HG02938 (cell line): ENCODE data around the gene GNGT1.
A peak's percentile ranks its signal among the peaks of the same experiment; 100 is the strongest.
"Not testable (repeated sequence)": the region's sequence is repeated elsewhere in the genome, so short reads cannot be mapped to it uniquely, and the experiment has no call there.

Source experiments
- ATAC-seq: cut with Tn5 transposase; IDR thresholded peaks from one replicate; pipeline ENCODE4 v1.9.1; 2021; ENCODE audit warnings: mild to moderate bottlenecking, moderate library complexity; ENCODE audit not compliant: unreplicated experiment

Gene GNGT1

DNA sequence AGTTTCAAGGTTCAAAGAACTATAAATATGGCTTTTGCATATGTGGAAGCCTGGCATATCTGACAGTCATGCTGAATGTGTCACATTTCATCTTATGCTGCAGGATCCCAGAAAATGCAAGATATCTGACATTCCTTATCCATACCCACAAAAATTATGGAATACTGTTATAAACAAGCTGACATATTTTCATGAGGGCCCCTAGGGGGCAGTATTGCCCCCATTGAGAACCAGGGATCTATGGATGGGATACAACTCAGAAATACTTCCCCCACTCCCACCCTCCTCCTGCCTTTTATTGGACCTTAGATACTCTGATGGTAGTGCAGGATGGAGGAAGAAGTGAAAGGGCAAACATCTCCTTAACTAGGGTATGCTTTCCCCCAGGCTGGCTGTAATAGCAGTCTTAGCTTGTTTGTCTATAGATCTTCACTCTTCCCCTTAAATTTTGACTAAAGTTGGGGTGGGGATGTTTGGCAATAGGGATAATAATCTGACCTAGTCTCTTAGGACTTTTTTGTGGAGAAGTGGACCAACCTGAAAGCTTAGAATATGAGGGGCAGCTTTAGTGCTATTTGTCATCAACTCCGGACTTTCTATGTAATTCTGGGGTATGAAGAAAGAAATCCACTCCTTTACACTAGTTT lies 3.5 kb upstream of the GNGT1 start:
- no peak for ATAC-seq

DNA sequence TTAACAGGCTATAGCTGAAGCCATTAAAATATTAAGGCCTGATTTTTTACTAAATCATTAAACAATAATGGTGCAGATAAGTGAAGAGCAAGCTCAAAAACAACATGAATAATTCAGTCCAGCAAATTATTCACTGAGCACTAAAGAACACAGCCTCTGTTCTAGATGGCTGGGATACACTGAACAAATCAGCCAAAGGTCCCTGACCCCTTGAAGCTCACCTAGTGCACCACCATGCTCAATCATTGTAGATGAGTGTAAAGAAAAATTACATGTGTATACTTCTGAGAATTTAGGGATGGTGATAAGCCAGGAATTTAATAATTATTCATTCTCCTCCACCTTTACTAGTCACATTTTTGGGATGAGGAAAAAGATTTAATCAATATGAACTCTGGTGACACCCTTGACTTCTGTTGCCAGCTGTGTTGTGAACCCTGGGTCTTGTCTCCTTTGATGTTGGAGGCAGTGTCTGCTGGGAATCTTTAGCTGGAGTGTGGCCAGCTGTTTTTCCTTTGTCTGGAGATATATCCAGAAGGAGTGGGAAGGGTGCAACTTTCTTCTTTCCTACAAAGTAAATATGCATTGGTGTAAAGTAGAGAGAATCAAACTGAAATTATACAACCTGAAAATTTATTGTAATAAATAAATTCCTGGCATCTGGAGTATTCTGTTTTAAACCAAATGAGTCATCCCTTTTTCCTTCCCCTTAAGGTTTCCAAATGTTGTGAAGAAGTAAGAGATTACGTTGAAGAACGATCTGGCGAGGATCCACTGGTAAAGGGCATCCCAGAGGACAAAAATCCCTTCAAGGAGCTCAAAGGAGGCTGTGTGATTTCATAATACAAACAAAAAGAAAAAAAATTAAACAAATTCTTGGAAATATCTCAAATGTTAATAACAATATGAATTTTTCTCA lies 4.0 kb downstream of the GNGT1 start:
- no peak for ATAC-seq

DNA sequence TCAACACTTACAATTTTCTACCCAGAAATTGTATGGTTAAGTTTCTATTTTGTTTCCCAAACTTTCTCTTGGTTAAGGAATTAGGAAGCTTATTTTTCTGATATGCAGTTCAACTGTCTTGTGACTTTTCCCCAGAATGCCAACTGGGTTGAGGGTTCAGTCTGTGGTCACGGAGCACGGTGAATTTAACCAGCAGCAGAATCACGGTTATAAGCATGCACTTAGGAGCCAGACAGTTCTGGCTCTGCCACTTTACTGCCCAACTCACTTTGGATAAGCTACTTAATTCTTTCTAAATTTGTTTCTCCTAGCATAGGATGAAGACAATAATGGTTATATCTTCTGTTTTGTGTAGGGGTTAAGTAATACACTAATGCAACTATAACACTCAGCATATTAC lies 4.9 kb downstream of the GNGT1 start:
- ATAC-seq = not testable (repeated sequence)

DNA sequence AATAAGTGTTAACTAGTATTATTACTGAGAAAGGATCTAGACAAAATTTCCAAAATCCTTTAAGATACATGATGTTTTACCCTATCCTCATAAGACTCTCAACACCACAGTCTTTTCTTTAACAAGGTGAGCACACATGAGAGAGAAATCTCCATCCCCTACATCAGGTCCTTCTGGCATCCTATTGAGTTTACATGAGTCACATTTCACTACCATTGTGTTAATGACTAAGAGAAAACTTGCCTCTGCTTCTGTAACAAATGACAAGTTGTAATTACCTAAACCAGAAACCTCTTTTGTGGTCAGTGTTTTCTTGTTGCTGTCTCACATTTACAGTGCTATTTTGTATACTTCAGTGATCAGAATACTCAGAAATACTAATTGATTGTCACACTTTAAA lies 5.3 kb downstream of the GNGT1 start:
- peak; percentile 54 for ATAC-seq

DNA sequence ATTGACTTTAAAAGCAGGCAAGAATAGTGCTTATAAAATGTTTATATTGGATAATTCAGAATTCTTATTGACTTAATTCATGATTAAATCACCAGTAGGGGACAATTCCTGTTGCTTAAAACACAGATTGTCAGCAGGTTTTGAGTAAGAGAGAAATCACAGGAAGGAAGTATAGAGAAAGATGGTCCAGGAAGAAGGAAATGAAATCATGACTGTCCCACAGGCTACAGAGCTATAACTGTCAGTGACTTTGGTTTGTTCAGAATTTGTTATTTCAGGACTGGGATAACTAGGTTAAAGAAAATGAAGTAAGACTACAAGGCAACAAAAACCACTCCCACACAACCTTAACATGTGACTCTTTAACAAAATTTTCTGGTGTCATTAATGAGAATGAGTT lies 6.8 kb downstream of the GNGT1 start:
- no peak for ATAC-seq

DNA sequence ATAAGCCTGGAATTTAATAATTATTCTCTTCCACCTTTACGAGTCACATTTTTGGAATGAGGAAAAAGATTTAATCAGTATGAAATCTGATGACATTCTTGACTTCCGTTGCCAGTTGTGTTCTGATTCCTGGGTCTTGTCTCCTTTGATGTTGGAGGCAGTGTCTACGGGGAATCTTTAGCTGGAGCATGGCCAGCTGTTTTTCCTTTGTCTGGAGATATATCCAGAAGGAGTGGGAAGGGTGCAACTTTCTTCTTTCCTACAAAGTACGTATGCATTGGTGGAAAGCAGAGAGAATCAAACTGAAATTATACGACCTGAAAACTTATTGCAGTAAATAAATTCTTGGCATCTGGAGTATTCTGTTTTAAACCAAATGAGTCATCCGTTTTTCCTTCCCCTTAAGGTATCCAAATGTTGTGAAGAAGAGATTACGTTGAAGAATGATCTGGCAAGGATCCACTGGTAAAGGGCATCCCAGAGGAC lies 8.3 kb downstream of the GNGT1 start:
- ATAC-seq = no peak

DNA sequence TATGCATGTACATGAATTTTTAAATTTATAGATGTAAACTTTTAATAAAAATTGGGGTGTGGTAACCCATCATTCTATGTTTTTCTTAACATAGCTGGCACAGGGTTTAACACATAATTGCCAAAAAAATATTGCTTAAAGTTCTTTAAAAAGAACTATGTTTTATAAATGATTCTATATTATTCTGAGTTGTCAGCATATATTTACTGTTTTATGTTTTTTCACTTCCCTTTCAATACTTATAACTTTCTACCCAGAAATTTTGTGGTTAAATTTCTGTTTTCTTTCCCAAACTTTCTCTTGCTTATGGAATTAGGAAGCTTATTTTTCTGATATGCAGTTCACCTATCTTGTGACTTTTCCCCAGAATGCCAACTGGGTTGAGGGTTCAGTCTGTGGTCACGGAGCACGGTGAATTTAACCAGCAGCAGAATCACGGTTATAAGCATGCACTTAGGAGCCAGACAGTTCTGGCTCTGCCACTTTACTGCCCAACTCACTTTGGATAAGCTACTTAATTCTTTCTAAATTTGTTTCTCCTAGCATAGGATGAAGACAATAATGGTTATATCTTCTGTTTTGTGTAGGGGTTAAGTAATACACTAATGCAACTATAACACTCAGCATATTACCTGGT lies 9.0 kb downstream of the GNGT1 start:
- ATAC-seq = not testable (repeated sequence)

DNA sequence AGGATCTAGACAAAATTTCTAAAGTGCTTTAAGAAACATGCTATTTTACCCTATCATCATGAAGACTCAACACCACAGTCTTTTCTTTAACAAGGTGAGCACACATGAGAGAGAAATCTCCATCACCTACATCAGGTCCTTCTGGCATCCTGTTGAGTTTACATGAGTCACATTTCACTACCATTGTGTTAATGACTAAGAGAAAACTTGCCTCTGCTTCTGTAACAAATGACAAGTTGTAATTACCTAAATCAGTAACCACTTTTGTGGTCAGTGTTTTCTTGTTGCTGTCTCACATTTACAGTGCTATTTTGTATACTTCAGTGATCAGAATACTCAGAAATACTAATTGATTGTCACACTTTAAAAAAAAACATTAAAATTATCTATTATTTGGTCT lies 9.5 kb downstream of the GNGT1 start:
- ATAC-seq = peak; percentile 43

DNA sequence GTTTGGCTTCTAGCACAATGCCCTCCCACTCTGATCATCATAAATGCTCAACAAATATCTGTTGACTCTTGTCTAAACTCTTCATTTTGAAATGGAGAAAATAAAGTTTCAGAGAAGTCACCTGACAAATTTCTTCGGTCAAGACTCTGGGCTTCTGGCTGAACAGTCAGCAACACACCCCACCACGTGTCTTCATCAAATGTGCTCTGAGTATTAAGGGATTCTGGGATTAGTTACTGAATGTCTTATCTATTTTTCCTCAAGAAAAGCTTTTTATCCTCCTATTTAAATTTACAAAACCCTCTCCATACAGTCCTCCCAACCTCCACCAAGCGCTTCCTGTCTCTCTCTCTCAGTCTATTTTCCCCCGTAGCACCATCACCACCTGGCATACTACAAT lies 9.9 kb downstream of the GNGT1 start:
- peak; percentile 9 for ATAC-seq

DNA sequence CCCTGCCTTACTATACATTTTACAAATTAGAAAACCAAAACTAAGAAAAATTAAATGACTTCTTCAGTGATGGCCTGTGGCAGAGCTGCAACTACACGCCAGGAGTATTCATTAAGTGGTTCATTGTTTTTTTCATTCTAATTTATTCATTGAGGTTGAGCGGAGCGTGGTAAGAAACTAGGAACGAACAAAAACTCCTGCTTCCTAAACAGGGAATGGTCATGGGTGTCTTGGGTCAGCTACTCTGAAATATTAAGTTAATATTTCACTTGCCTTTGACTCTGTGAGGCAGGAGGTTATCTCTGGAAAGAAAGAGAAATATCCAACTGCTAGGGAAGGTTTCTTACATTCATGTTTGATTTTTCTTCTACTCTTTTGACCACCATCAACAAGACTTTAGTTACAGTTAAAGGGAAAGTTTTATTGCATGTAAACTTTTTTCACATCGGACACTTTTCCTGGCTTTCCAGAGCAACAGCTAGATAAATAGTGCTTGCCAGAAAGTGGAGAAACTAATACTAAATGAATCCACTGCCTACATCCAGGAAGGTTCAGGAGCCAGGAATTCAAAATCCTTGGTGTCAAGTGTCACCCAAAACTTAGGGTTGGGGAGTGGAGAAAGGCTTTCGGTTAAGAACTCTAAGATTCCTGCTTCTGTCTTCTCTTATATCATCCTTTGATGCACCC lies 14.3 kb downstream of the GNGT1 start:
- ATAC-seq = no peak

DNA sequence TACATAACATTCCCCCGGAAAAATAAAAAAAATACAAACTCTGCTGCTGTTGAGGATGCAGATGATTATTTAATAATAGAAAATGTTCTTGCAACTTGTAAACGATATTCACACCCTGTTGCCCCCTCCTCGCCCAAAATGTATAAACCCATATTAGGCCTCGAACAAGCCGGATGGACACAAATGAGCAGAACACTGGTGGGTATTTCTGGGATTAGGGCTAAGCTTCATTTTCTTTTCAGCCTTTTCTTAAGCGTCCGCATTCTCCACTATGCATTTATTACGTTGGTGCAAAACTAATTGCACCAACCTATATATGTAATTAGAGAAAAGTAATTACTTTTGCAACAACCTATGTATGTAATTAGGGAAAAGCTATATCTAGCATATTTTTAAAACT lies 14.8 kb downstream of the GNGT1 start:
- ATAC-seq = no peak

DNA sequence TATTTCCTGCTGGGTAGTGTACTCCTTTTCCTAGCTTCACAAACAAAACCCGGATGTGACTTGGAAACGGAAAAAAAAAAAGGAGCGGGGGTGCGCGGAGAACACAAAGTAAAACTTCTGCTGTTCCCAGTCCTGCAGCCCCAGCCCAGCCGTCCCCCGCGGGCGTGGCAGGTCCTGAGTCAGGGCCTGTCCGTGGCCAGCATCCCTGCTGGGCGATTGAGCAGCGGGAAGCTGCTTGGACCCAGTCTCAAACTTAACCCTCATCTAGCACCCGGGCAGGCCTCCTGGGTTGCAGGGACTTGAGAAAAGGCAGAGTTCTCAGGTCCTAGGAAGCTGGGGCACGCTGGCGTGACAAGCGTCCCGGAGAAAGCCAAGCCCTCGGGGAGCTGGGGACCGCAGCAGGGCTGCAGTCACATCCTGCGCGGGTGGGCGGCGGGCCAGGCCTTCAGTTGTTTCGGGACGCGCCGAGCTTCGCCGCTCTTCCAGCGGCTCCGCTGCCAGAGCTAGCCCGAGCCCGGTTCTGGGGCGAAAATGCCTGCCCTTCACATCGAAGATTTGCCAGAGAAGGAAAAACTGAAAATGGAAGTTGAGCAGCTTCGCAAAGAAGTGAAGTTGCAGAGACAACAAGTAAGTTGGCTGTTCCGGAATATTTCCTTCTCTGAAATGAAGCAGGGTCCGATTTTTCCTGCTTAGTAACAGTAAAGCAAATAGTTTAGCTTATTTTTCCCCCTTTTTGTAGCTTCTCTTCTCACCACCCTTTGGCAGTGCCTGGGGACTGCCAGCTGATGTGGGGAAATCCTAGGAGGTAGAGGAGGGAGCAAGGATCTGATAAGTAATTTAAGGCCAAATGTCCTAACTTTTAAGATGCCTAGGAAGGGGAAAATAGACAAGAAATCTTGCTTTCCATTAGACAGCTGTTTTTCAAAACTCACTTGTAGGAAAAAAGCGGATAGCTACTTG lies 15.5 kb downstream of the GNGT1 start, which contains the start of gene GNG11:
Gene GNG11, plus strand, starts transcription at position 129 of the 960 bp plus-strand sequence. Its CDS starts 403 bp downstream, at position 532.
- peak; percentile 70 for ATAC-seq

DNA sequence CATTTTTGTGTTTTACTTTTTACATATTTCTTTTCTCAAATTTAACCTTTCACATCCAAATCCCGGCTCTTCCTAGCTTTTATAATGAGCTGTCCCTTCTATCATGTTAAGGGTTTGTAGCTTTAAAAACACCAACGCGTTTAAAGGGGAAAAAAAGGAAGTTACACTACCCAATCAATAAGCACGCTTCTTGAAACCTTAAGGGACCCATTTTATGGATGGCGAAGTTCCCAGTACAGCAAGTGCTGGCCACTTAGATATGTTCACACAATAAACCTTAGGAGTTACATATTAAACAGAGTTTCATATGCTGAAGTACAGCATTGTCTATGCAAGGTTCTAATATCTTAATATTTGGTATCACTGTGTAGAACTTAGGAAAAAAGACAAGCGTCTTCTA lies 16.9 kb downstream of the GNGT1 start:
- no peak for ATAC-seq

DNA sequence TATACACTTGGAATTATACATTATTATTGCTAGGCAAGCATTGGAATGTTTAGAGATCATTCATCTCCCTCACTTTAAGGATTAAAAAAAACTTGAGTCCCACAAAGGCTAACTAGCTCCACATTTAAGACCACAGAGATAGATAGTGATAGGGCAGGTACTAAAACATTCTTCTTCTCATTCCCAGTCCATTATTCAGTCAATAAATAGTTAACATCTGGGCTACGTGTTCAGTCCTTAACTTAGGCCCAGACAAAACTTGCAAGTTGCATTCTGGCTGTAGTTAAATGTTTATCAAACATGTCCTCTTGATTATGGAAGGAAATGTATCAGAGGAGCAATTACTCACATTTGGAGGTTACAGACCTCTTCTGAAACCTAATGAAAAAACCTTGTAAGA lies 17.6 kb downstream of the GNGT1 start:
- ATAC-seq = no peak

DNA sequence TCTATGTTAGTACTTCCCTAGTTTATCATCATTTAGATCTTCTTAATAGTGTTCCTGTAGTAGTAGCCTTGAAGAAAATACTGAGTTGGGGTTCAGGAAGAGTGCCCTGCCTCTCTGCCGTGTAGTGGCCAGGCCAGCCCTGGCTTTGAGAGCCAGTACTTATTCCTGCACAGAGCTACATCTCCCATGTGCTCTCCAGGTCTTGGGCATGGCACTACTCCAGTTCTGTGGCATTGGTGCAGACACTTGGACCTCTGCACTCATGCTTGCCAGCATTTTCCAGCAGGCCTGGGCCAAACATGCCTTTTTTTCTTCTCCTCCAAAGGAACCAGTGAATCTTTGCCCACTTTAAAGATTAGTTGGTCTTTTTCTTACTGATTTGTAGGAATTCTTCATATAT lies 20.4 kb downstream of the GNGT1 start:
- no peak for ATAC-seq

DNA sequence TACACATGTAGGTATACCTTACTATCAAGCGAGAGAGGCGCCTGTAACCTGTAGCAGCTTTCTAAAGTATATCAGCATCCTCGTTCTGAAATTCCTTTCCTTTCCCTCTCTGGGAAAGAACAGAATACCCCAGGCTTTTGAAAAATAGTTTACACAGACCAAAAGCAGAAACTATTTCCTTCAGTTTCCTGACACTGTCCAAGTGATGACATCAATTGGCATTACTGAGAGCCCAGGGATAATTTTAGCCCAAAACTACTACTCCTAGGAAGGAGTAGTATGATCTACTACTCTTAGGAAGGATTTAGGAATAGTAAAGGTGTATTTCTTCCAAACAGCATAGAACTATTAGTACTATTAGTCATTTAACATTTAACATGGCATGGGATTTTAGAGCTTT lies 21.2 kb downstream of the GNGT1 start:
- ATAC-seq = no peak

DNA sequence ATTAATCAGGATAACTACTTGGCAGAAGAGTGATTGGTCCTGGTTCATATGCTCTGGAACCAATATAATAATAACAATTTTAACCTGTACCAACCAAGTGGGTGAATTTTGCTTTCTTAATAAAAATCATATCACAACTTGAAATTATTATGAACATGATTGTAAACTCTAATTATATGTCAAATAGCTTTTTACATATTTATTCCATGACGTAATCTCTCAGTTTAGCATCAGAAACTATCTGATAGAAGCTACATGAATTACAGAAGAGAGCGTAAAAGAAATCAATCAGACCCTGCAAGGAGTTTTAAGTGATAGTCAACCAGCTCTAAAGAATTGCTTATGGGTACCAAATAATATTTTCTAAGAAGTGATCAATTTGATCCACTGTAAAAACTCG lies 25.3 kb downstream of the GNGT1 start:
- ATAC-seq = no peak

DNA sequence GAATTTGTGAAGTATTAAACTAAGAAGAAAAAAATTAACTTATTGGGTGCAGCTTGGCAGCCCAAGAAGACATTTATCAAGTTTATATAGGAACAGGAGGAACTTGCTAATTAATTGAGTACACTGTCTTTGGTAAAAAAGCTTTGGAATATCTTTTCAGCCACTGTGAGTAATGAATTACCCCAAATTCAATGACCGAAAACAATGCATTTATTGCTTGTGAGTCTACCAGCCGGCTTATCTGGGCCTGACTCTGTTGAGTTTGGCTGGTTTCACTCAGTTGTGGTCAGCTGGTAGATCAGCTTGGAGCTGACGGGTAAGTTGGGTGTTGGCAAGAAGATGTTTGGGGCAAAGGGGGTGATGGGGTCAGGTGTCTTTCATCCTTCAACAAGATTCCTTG lies 26.8 kb downstream of the GNGT1 start:
- ATAC-seq = no peak

DNA sequence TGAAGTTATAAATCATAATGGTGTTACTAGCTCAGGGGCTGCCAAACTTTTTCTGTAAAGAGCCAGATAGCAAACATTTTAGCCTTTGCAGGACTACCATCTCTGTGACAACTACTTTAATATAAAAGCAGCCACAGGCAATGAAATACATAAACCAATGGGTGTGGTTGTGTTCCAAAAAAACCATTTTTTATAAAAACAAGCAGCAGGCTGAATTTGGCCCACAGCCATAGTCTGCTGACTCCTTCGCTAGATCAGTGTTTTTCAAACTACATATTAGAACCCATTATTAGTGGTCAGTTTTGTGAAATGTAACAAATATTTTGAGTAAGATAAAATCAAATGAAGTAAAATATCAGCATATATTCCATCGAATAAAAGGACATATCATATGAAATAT lies 28.7 kb downstream of the GNGT1 start:
- no peak for ATAC-seq

DNA sequence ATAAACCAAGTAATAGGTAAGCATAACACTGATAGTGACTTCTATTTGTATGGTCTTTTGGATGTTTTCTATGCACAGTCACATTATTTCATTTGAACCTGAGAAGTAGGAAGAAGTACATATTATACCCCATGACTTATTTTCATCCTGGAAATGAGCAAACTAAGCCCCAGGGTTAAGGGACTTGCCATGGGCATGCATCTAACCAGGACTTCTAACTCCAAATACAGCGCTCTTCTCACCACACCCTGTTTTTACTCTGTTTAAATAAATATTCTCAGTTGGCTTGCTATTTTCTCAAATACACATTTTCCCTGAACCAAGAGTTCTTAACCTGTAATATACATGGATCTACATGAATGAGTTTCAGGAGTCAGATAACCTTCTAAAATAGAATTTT lies 31.5 kb downstream of the GNGT1 start:
- no peak for ATAC-seq
